Neural progenitor cell (in vitro differentiated cells): ENCODE results near the gene ZMAT5. TPM values are rescaled to one million over a fixed set of nuclear protein-coding genes. Genes with fewer than 3 reads are reported as not detected.

Experiments
- DNase-seq: peaks from one replicate; pipeline ENCODE4 v3.0.0-alpha.2; 2016; ENCODE audit warnings: low spot score
- H2AFZ ChIP-seq: fragments of 200-600 bp; sonication (generic); replicated peaks from 2 replicates; pipeline ENCODE4 v1.6.1; 2016; ENCODE audit warnings: antibody characterized with exemption
- H3F3A ChIP-seq: fragments of 200-600 bp; sonication (generic); 2 replicates; pipeline ENCODE4 v1.6.1; 2016; ENCODE audit warnings: antibody characterized with exemption, low read depth
- H3K27ac ChIP-seq: fragments of 200-600 bp; sonication (generic); 2 replicates; pipeline ENCODE4 v1.5.1; 2016; ENCODE audit warnings: mild to moderate bottlenecking
- H3K27me3 ChIP-seq: fragments of 200-600 bp; sonication (generic); 2 replicates; pipeline ENCODE4 v1.6.1; 2016; ENCODE audit warnings: mild to moderate bottlenecking, moderate library complexity
- H3K36me3 ChIP-seq: fragments of 200-600 bp; sonication (generic); 2 replicates; pipeline ENCODE4 v1.5.1; 2016
- H3K4me1 ChIP-seq: fragments of 200-600 bp; sonication (generic); 2 replicates; pipeline ENCODE4 v1.6.1; 2016; ENCODE audit warnings: mixed run types
- H3K4me2 ChIP-seq: fragments of 200-600 bp; sonication (generic); 2 replicates; pipeline ENCODE4 v1.6.1; 2016
- H3K4me3 ChIP-seq: fragments of 200-600 bp; sonication (generic); 2 replicates; pipeline ENCODE4 v1.5.1; 2016
- H3K79me2 ChIP-seq: fragments of 200-600 bp; sonication (generic); 2 replicates; pipeline ENCODE4 v1.6.1; 2016; ENCODE audit warnings: low read depth
- H3K9ac ChIP-seq: fragments of 200-600 bp; sonication (generic); 2 replicates; pipeline ENCODE4 v1.6.1; 2016
- H3K9me3 ChIP-seq: fragments of 200-600 bp; sonication (generic); 2 replicates; pipeline ENCODE4 v1.5.1; 2016; ENCODE audit warnings: low read depth
- H4K20me1 ChIP-seq: fragments of 200-600 bp; sonication (generic); 2 replicates; pipeline ENCODE4 v1.6.1; 2016; ENCODE audit warnings: low read depth
- H3K27ac Mint-ChIP-seq: 3 replicates; pipeline ENCODE4 v1.8.0; 2021; ENCODE audit warnings: mixed read lengths
- H3K27me3 Mint-ChIP-seq: 2 replicates; pipeline ENCODE4 v1.8.0; 2022; ENCODE audit warnings: low read depth, mild to moderate bottlenecking, inconsistent platforms, moderate library complexity, mixed read lengths; ENCODE audit not compliant: insufficient read depth
- H3K36me3 Mint-ChIP-seq: 3 replicates; pipeline ENCODE4 v1.8.0; 2021; ENCODE audit warnings: mixed read lengths
- H3K4me1 Mint-ChIP-seq: 3 replicates; pipeline ENCODE4 v1.8.0; 2021; ENCODE audit warnings: mixed read lengths
- H3K4me3 Mint-ChIP-seq: 3 replicates; pipeline ENCODE4 v1.8.0; 2021; ENCODE audit warnings: mild to moderate bottlenecking, moderate library complexity, mixed read lengths
- H3K9me3 Mint-ChIP-seq: 3 replicates; pipeline ENCODE4 v1.8.0; 2020; ENCODE audit warnings: mixed read lengths
- EZH2 ChIP-seq: fragments of 200-600 bp; sonication (generic); IDR thresholded peaks from 2 replicates; pipeline ENCODE4 v1.6.1; 2017; ENCODE audit warnings: antibody characterized with exemption, mild to moderate bottlenecking, moderate library complexity
- EZH2phosphoT487 ChIP-seq: fragments of 200-600 bp; sonication (generic); IDR thresholded peaks from 2 replicates; pipeline ENCODE4 v1.6.1; 2017; ENCODE audit warnings: antibody characterized with exemption
- total RNA-seq: library from RNA; depleted of rRNA; stranded (reverse); fragments of >200 nt; gene quantifications from 2 replicates; pipeline ENCODE4 v1.2.3, GENCODE V29; 2015; ENCODE audit warnings: low replicate concordance
- TF ChIP-seq, protein P1 (sequence below): fragments of 200-600 bp; sonication (generic); IDR thresholded peaks from 2 replicates; pipeline ENCODE4 v1.5.1; 2017; ENCODE audit warnings: antibody characterized with exemption, mild to moderate bottlenecking

ZMAT5 gene
- total RNA-seq, 1 donor from 2014 or later: 20.8 TPM

- H3K4me1 Mint-ChIP-seq: peaks cover 12% of the 10 kb centered on the region
- H3K4me2 ChIP-seq: peak overlapping the region; percentile 79
- peak overlapping the region; percentile 39 for H3K4me3 ChIP-seq
- H3K9ac ChIP-seq: no peak overlapping the region
- H3K9me3 Mint-ChIP-seq: peaks cover 2% of the 10 kb centered on the region
- no peaks in the 10 kb centered on the region for H3K9me3 ChIP-seq
- no peaks in the 10 kb centered on the region for H3K79me2 ChIP-seq
- H3K36me3 ChIP-seq: no peaks in the 10 kb centered on the region
- peaks cover 42% of the 10 kb centered on the region for H4K20me1 ChIP-seq
- TF ChIP-seq EZH2phosphoT487: peak; percentile 91
- peak; percentile 98 for TF ChIP-seq EZH2
- TF ChIP-seq, protein P1, sequence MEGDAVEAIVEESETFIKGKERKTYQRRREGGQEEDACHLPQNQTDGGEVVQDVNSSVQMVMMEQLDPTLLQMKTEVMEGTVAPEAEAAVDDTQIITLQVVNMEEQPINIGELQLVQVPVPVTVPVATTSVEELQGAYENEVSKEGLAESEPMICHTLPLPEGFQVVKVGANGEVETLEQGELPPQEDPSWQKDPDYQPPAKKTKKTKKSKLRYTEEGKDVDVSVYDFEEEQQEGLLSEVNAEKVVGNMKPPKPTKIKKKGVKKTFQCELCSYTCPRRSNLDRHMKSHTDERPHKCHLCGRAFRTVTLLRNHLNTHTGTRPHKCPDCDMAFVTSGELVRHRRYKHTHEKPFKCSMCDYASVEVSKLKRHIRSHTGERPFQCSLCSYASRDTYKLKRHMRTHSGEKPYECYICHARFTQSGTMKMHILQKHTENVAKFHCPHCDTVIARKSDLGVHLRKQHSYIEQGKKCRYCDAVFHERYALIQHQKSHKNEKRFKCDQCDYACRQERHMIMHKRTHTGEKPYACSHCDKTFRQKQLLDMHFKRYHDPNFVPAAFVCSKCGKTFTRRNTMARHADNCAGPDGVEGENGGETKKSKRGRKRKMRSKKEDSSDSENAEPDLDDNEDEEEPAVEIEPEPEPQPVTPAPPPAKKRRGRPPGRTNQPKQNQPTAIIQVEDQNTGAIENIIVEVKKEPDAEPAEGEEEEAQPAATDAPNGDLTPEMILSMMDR: no peak
- H3K27ac ChIP-seq: no peak overlapping the region
- no peak overlapping the region for H3K27ac Mint-ChIP-seq
- DNase-seq: peak; percentile 40
- peaks cover 3% of the 10 kb centered on the region for H3K4me1 ChIP-seq
- H3F3A ChIP-seq: no peaks in the 10 kb centered on the region
- peaks cover 66% of the 10 kb centered on the region for H3K27me3 ChIP-seq
- H3K4me3 Mint-ChIP-seq: no peak overlapping the region
- H3K36me3 Mint-ChIP-seq: no peaks in the 10 kb centered on the region
- H3K27me3 Mint-ChIP-seq: peaks cover 53% of the 10 kb centered on the region
- H2AFZ ChIP-seq: no peak overlapping the region
These were observed 45.9 kb downstream of the ZMAT5 start for GRCh38 chr22:29720811-29721323.

DNA sequence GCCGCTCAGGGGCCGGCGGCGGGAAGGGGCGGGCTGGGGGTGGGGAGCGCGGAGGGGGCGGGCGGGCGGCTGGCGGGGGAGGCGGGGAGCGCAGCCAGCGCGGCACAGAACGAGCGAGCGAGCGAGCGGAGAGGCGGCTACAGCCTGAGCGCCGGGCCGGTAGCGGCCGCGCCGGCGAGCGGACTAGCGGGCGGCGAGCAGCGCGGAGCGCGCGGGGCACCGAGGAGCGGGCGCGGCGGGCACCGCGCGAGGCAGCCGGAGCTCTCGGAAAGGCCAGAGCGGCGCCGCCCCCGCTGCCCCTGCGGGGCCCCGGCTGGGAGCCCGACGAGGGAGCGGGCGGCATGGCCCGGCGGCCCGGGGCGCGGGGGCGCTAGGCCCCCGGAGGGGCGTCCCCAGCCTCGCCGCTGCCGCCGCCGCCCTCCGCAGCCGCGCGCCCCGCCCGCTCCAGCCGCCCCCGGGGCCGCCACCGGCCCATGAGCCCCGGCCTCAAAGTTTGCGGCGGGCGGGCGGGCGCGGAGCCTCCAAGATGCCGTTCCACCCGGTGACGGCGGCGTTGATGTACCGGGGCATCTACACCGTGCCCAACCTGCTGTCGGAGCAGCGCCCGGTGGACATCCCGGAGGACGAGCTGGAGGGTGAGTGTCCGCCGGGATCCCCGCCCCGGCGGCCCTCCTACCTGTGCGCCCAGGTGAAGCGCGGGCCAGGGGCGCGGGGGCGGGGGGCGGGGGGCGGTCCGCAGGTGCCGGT lies 46.7 kb downstream of the ZMAT5 start, which contains the start of gene CABP7:
CABP7 (plus strand) TSS at position 105 of the 747 bp plus-strand sequence; CDS start at position 527, 422 bp downstream.
- peaks cover 50% of the 10 kb centered on the region for H3K27me3 Mint-ChIP-seq
- Histone ChIP-seq H3K4me3 (peak within 1 kb of the TSS; percentile 39), H2AFZ (no peak within 1 kb of the TSS)

DNA sequence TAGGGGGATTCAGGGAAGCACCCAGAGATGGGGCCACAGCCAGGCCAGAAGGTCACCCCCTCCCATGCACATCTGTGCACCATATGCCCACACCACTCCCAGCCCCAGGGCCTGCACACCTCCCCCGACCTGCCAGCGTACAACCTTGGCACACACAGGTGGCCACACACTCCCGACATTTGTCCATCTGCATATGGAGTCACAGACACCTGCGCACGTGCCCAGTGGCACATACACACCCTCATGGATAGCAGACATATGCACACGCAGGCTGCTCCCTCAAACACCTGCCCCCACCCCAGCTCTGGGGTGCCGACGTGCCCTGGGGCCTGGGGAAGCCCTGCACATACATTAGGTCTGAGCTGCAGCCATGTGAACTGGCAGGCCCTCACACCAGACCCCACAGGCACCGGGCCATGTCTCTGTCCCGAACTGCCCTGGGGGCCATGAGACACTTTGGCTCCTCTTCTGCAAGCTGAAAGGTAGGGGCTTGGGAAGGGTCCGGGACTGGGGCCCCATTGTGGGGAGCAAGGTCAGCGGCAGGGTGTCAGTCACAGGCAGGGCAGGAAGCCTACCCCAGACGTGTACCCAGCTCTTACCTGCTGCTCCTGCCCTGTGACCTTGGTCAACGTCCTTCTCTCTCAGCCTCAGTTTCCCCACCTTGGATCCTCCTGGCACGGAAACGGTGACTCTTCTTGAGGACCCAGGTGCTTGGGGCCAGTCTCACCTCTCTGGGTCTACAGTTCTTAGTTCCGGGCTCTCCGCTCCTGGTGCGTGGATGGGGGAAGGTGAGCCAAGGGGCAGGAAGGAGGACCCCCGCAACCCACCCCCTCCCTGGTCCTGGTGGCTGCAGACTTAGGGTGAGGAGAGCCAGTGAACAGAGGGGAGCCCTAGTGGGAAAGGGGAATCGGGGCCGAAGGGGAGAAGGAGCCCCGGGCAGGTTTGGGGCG lies 47.6 kb downstream of the ZMAT5 start:
- Mint-ChIP-seq H3K4me1 (peaks cover 9% of the 10 kb centered on the region), H3K9me3 (peaks cover 2% of the 10 kb centered on the region), H3K27me3 (peaks cover 56% of the 10 kb centered on the region), H3K27ac (no peak overlapping the region), H3K36me3 (no peaks in the 10 kb centered on the region), H3K4me3 (peak overlapping the region; percentile 64)
- Histone ChIP-seq H4K20me1 (peaks cover 44% of the 10 kb centered on the region), H3K27me3 (peaks cover 68% of the 10 kb centered on the region), H3K36me3 (no peaks in the 10 kb centered on the region), H3K4me1 (peaks cover 3% of the 10 kb centered on the region), H3K4me2 (peak overlapping the region; percentile 47), H3K79me2 (no peaks in the 10 kb centered on the region), H3K9ac (no peak overlapping the region), H3K27ac (no peak overlapping the region), H3K4me3 (no peak overlapping the region), H3K9me3 (no peaks in the 10 kb centered on the region), H3F3A (no peaks in the 10 kb centered on the region), H2AFZ (no peak overlapping the region)
- TF ChIP-seq, protein P1: no peak
- TF ChIP-seq EZH2: peak; percentile 83
- TF ChIP-seq EZH2phosphoT487: peak; percentile 50
- DNase-seq: no peak

More for the DNA sequence above, 46.7 kb downstream of the ZMAT5 start, which contains the start of gene CABP7:
- Mint-ChIP-seq H3K4me1 (peaks cover 10% of the 10 kb centered on the region), H3K9me3 (peaks cover 2% of the 10 kb centered on the region), H3K4me3 (peak within 1 kb of the TSS; percentile 68), H3K27ac (no peak within 1 kb of the TSS), H3K36me3 (no peaks in the 10 kb centered on the region)
- Histone ChIP-seq H3K9me3 (no peaks in the 10 kb centered on the region), H3K9ac (no peak within 1 kb of the TSS), H3F3A (no peaks in the 10 kb centered on the region), H3K4me1 (peaks cover 3% of the 10 kb centered on the region), H3K36me3 (no peaks in the 10 kb centered on the region), H3K27me3 (peaks cover 66% of the 10 kb centered on the region), H3K27ac (no peak within 1 kb of the TSS), H4K20me1 (peaks cover 44% of the 10 kb centered on the region), H3K79me2 (no peaks in the 10 kb centered on the region), H3K4me2 (peak within 1 kb of the TSS; percentile 79)
- TF ChIP-seq, protein P1: no peak
- TF ChIP-seq EZH2 (peak; percentile 51), EZH2phosphoT487 (peak; percentile 37)
- DNase-seq: peak; percentile 70
